Activated CD4-positive, alpha-beta T cell treated with anti-CD3 and anti-CD28 coated beads for 1 hour (primary cell): Measurements from ENCODE around the gene GGT5.
"Not testable (repeated sequence)": the region's sequence is repeated elsewhere in the genome, so short reads cannot be mapped to it uniquely, and the experiment has no call there.

Source experiments
- DNase-seq: peaks from one replicate; pipeline ENCODE4 v3.0.0-alpha.2; 2020

The GGT5 gene, protein sequence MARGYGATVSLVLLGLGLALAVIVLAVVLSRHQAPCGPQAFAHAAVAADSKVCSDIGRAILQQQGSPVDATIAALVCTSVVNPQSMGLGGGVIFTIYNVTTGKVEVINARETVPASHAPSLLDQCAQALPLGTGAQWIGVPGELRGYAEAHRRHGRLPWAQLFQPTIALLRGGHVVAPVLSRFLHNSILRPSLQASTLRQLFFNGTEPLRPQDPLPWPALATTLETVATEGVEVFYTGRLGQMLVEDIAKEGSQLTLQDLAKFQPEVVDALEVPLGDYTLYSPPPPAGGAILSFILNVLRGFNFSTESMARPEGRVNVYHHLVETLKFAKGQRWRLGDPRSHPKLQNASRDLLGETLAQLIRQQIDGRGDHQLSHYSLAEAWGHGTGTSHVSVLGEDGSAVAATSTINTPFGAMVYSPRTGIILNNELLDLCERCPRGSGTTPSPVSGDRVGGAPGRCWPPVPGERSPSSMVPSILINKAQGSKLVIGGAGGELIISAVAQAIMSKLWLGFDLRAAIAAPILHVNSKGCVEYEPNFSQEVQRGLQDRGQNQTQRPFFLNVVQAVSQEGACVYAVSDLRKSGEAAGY

DNA sequence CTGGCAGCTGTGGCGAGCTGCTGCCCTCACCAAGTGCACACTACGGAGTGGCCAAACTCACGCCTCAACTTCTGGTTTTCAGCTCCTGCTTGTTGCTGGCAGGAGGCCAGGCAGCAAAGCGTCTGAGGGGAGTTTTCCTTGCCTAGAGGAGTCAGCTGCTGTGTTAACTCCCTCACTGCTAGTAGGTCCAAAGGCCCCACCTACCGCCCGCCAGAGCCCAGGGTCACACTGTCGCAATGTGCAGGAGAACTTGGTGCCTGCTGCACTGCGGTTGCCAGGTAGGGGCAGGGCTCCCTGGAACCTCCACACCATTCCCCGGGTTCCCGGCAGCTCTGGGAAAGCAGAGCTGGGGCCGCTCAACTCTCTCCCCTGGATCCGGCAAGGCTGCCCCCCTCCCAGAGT, at the start of gene GGT5:
TSS of gene GGT5 (minus strand) at position 53 of the 402 bp plus-strand sequence. CDS start 357 bp downstream, outside the sequence.
- not testable (repeated sequence) for DNase-seq

DNA sequence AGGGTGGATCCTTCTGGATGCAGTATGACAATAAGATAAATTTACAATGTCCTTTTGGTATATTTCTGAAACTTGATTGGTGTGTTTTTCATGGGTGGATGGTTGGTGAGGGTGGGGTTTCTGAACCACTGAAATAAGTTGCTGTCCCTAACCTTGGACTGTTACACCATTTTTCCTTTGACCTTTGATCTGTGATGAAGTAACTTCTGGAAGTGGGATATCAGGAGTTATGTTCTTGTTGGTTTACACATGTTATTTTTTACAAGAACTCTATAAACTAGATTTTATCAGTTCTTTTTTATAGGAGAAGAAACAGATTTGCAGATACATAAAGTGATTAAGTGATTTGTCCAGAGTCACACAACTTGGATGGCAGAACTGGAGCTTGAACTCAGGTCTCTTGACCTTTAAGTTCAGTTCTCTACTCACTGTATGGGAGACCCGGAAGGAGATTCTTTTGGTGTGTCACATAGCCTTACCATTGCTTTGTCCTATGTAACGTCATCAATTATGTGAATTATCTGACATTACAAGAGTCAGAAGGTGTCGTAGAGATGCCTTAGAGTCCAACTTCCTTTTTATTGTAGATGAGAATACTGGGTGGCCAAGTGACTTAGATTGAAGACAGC, 47.4 kb upstream of the GGT5 start:
- not testable (repeated sequence) for DNase-seq

DNA sequence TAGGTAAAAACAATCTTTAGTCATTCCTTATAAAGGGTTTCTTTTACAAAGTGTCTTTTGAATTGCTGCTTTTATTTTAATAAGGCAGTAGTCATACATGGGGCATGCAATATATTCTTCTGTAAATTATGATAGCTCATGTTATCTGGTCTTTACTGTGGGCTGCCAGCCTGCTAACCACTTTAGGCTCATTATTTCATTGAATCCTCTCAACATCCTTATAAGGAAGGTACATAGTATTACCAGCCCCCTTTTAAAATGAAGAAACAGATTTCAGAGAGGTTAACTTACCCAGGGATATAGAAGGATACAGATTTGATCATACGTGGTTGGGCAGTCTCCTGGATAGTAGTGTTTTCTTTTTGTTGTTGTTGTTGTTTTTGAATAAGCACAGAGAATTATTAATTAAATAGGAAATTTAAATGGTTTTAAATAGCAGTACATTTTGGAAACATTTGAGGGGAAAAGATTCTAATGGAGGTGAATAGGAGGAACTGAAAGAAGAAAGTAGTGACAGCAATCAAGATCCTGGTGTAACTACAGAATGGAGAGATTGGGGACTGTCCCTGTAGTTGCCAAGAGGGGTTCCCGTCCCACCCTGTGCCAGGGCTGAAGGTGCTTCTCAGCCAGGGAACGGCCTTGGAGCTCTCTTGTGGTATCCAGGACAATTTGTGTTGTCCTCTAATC, 46.8 kb upstream of the GGT5 start:
- DNase-seq = no peak

- DNase-seq = no peak
Measured at GRCh38 chr22:24290459-24290858, 45.6 kb upstream of the GGT5 start.

- DNase-seq = no peak
Measured at GRCh38 chr22:24289741-24290163, 44.9 kb upstream of the GGT5 start.

GRCh38 chr22:24289114-24289513, 44.2 kb upstream of the GGT5 start:
- no peak for DNase-seq

- not testable (repeated sequence) for DNase-seq
Measured at GRCh38 chr22:24287801-24288200, 42.9 kb upstream of the GGT5 start.

DNA sequence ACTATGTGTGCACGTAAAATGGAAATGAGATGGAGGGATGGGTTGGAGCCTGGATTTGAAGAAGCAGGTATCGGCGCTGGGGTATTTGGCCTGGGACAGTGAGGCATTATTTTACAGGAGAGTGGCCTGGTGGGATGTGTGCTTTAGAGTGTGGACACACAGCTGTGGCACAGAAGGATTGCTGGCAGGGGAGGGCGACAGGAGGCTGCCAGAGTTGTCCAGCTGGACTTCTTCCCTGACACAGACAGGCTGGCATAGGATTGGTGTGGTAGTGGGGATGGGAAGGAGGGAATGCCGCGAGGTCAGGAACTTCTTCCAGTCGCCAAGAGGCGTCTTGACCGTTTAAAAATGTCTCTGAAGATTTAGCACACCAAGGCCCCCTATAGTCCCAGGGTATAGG, 42.3 kb upstream of the GGT5 start:
- DNase-seq = not testable (repeated sequence)

- no peak for DNase-seq
Measured at GRCh38 chr22:24285245-24285644, 40.4 kb upstream of the GGT5 start.

- no peak for DNase-seq
Measured at GRCh38 chr22:24284747-24285203, 39.9 kb upstream of the GGT5 start.

- DNase-seq = no peak
Measured at GRCh38 chr22:24282401-24282800, 37.5 kb upstream of the GGT5 start.

DNA sequence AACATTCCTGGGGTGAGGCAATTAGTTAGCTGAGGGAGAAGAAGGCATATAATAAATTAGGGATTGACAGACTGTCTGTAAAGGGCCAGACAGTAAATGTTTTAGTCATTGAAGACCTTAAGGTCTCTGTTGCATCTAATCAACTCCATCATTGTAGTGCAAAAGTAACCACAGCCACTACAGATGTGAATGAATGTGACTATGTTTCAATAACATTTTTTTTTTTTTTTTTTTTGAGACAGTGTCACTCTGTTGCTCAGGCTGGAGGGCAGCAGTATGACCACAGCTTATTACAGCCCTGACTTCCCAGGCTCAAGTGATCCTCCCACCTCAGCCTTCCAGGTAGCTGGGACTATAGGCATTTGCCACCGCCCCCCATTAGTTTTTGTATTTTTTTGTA, 35.5 kb upstream of the GGT5 start:
- not testable (repeated sequence) for DNase-seq

GRCh38 chr22:24274696-24275405, 30.0 kb upstream of the GGT5 start:
- not testable (repeated sequence) for DNase-seq

DNA sequence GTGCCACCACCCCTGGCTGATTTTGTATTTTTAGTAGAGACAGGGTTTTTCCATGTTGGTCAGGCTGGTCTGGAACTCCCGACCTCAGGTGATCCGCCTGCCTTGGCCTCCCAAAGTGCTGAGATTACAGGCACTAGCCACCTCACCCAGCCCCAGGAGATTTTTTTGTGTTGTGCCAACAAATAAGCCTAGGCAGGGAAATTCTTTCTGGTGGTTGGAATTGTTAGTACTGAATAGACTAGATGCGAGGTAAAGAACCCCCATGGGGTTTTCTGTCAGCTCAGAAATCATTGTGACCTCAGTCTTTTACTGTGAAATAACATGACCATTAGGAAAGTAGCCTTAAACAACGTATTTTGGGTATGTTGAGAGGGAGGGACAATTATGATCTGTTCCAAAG, 29.0 kb upstream of the GGT5 start:
- DNase-seq = not testable (repeated sequence)

DNA sequence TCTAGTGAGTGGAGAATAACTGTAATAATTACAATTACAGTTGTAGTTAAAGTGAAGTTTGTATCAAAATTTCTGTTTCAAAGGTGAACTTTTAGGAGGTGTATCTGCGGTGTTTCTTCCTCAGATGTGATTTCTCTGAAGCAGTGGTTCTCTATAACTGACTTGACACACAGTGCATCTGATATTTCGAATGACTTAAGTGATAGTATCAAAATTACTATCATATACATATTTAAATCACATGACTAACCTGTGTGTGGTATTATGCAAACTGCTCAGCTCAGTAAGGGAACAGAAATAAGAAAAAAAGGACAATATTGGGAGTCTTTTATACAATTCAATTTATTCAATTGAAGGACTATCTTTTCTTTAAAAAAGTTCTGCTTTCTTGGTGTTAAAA, 28.1 kb upstream of the GGT5 start:
- DNase-seq = not testable (repeated sequence)

GRCh38 chr22:24271386-24271854, 26.5 kb upstream of the GGT5 start:
- no peak for DNase-seq

DNA sequence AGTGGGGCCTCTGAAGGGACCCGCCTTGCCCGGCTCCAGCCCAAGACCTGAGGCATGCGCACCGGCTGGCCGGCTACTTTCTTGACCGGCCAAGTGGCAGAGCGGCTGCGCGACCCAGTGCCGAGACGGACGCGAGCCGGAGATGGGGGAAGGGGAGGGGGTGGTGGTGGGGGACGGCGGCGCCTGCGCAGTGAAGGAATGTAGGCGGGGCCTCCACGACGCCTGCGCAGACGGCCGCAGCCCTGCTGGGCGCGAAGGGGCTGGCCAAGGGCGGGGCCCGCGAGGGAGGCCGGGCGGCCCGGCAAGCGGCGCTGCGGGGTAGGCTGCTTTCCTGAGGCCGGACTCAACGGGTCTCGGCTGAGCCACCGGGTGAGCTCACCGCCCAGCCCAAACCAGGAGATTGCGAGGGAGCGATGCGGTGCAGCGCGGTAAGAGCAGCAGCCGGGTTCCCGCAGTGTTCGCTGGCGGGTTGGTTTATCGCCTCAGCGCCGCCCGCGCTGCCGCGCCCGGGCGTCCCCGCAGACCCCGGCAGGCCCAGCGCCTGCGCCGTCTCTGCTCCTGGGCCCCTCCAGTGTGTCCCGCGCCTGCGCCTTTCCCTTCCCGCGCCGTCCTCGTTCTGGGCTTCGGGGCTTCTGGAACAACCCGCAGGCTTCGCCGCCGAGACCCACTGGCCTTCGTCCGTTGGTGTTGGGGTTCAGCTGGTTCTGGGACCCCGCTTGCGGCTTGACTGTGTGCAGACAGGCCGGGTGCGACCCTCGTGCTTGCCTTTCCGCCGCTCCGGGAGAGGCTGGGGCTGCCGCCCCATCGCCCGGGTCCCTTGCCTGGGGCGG, 25.9 kb upstream of the GGT5 start, which contains the start of gene SPECC1L:
TSS of gene SPECC1L (plus strand) at position 276 of the 830 bp plus-strand sequence. CDS start 31,401 bp downstream, outside the sequence.
- DNase-seq = peak; percentile 89

- DNase-seq = not testable (repeated sequence)
Measured at GRCh38 chr22:24266495-24266894, 21.6 kb upstream of the GGT5 start.

GRCh38 chr22:24265734-24266133, 20.9 kb upstream of the GGT5 start:
- DNase-seq = no peak

GRCh38 chr22:24264329-24264896, 19.5 kb upstream of the GGT5 start:
- not testable (repeated sequence) for DNase-seq

DNA sequence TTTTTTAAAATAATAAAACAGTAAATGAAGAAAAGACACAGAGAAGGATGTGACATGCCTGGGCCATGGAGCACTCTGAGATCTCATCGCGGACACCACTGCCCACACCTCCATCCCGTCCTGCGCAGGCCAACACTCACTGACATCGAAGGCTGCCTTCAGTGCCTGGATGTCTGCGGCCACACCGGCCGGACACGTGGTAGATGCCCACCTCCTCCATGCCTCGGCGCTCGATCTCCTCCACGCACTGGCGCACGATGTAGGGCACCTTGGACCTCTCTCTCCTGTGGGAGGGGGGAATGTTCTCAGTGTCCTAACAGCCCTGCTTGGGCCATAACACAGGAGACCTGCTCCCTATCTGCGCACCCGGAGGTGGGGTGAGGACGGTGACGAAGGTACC, 18.6 kb upstream of the GGT5 start:
- not testable (repeated sequence) for DNase-seq
